GM18909 (cell line): Measurements from ENCODE around the gene CYBA.

Experiments used
- ATAC-seq: cut with Tn5 transposase; IDR thresholded peaks from one replicate; pipeline ENCODE4 v1.9.1; 2021; ENCODE audit warnings: mild to moderate bottlenecking; ENCODE audit not compliant: unreplicated experiment, poor library complexity

CYBA gene

GRCh38 chr16:88595921-88596320 lies 54.9 kb downstream of the CYBA start:
- no peak for ATAC-seq

- ATAC-seq: no peak
Observed at GRCh38 chr16:88595101-88595500, 55.8 kb downstream of the CYBA start.

- no peak for ATAC-seq
Observed at GRCh38 chr16:88593910-88594309, 56.9 kb downstream of the CYBA start.

- no peak for ATAC-seq
Observed at GRCh38 chr16:88593489-88593888, 57.4 kb downstream of the CYBA start.
